Activated CD8-positive, alpha-beta memory T cell treated with anti-CD3 and anti-CD28 coated beads, Interleukin-2, amount 50 U/mL, for 1 hour (primary cell): ENCODE measurements around the gene BCL2.

ENCODE experiments used
- DNase-seq: peaks from one replicate; pipeline ENCODE4 v3.0.0-alpha.2; 2020; ENCODE audit errors: extremely low read depth

The BCL2 gene

GRCh38 chr18:63085611-63086010 is 234.0 kb downstream of the BCL2 start:
- DNase-seq: no peak

- DNase-seq: no peak
Observed at GRCh38 chr18:63084219-63084618, 235.3 kb downstream of the BCL2 start.

- DNase-seq: no peak
Observed at GRCh38 chr18:63083555-63083954, 236.0 kb downstream of the BCL2 start.

GRCh38 chr18:63083020-63083531 is 236.5 kb downstream of the BCL2 start:
- no peak for DNase-seq

- DNase-seq: no peak
Observed at GRCh38 chr18:63082366-63083019, 237.1 kb downstream of the BCL2 start.

GRCh38 chr18:63079114-63079513 is 240.5 kb downstream of the BCL2 start:
- DNase-seq: no peak

GRCh38 chr18:63078471-63078870 is 241.1 kb downstream of the BCL2 start:
- no peak for DNase-seq

- no peak for DNase-seq
Observed at GRCh38 chr18:63074981-63075404, 244.6 kb downstream of the BCL2 start.

- no peak for DNase-seq
Observed at GRCh38 chr18:63073481-63073880, 246.1 kb downstream of the BCL2 start.
